GM12801 (cell line): Measurements from ENCODE around the gene ABHD16B.

ENCODE experiments used
- CTCF ChIP-seq: IDR thresholded peaks from one replicate; pipeline ENCODE4 v1.5.1; 2011; ENCODE audit warnings: control low read depth; ENCODE audit not compliant: insufficient read length; ENCODE audit errors: extremely low read depth

ABHD16B gene

GRCh38 chr20:63844511-63844991, 16.7 kb upstream of the ABHD16B start:
- TF ChIP-seq CTCF = no peak

GRCh38 chr20:63846128-63846771, 15.0 kb upstream of the ABHD16B start:
- TF ChIP-seq CTCF = no peak

- no peak for TF ChIP-seq CTCF
These were observed 14.4 kb upstream of the ABHD16B start for GRCh38 chr20:63846888-63847236.

- no peak for TF ChIP-seq CTCF
These were observed 13.9 kb upstream of the ABHD16B start for GRCh38 chr20:63847237-63848002.

GRCh38 chr20:63848003-63848911, 13.0 kb upstream of the ABHD16B start:
- no peak for TF ChIP-seq CTCF

GRCh38 chr20:63850689-63851547, 10.4 kb upstream of the ABHD16B start:
- TF ChIP-seq CTCF = no peak
